ENCODE results near the gene ANKS4B.

DNA sequence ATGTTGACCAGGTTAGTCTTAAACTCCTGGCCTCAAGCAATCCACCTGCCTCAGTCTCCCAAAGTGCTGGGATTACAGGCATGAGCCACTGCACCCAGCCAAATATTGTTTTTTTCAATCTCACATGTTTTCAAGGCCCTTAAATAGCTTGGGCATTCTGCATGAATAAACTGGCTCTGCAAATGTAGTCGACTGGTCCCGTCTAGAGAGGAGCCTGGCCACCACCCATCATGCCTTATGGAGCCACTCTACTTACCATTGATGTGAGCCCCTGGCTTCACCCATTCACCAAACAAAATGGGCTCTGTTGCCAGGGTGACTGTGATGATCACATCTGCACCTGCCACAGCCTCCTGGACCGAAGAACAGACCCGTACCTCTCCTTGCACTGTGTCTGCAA is 33.8 kb downstream of the ANKS4B start:
- TF ChIP-seq EZH2 (IDR thresholded peaks at IDR 0.05; ENCODE audit: borderline replicate concordance, low read depth, low read length, poor library complexity, severe bottlenecking) = no peak
- TF ChIP-seq, protein P1, sequence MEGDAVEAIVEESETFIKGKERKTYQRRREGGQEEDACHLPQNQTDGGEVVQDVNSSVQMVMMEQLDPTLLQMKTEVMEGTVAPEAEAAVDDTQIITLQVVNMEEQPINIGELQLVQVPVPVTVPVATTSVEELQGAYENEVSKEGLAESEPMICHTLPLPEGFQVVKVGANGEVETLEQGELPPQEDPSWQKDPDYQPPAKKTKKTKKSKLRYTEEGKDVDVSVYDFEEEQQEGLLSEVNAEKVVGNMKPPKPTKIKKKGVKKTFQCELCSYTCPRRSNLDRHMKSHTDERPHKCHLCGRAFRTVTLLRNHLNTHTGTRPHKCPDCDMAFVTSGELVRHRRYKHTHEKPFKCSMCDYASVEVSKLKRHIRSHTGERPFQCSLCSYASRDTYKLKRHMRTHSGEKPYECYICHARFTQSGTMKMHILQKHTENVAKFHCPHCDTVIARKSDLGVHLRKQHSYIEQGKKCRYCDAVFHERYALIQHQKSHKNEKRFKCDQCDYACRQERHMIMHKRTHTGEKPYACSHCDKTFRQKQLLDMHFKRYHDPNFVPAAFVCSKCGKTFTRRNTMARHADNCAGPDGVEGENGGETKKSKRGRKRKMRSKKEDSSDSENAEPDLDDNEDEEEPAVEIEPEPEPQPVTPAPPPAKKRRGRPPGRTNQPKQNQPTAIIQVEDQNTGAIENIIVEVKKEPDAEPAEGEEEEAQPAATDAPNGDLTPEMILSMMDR (conservative IDR thresholded peaks at IDR 0.05; ENCODE audit: low read depth, low read length) = no peak

Measured in A673 (cell line).